Eye (tissue), 1 donor: Measurements from ENCODE around the gene STIM1.
A peak's percentile ranks its signal among the peaks of the same experiment; 100 is the strongest.
"Not testable (repeated sequence)": the region's sequence is repeated elsewhere in the genome, so short reads cannot be mapped to it uniquely, and the experiment has no call there.

ENCODE experiments used
- DNase-seq: peaks from one replicate; pipeline ENCODE4 v3.0.0-alpha.2; 2015

The STIM1 gene

DNA sequence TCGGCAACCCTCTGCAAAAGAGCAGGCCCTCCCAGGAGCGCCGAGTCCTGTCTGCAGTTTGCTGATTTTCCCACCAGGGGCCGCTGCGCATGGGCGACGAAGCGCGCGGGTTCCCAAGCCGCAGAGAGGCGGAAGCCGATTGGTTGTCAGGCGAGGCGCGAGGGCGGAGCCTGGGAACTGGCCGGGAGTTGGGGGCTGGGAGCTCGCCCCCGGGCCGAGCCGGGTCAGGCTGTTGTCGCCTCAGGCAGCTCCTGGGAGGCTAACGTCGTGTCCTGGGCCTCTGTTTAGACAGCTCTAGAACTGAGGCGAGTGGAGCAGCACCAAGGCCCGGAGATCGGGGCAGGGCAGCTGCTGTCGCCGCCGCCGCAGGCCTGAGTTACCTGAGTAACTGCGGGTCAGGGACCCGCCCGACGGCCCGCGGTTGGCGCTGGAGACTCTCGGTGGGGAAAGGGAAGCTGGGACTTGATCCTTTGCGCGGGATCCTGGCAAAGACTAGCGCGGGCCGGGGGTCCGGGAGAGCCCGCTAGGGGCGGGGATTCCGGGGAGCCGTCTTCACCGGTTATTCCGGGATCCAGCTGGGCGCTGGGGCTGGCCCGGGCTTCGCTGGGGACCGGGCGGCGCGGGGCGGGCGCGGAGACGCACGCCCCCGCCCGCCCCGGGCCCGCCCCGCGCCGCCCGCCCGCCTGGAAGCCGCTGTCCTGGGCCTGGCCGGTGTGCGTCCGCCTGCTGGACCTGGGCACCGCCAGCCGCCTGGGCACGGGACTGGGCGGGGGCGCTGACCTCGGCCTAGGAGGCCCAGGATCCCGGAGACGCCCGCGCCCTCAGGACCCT lies at the start of gene STIM1:
Gene STIM1, plus strand, starts transcription at position 688 of the 831 bp plus-strand sequence. CDS start 607 bp downstream, outside the sequence.
- peak; percentile 98 for DNase-seq

DNA sequence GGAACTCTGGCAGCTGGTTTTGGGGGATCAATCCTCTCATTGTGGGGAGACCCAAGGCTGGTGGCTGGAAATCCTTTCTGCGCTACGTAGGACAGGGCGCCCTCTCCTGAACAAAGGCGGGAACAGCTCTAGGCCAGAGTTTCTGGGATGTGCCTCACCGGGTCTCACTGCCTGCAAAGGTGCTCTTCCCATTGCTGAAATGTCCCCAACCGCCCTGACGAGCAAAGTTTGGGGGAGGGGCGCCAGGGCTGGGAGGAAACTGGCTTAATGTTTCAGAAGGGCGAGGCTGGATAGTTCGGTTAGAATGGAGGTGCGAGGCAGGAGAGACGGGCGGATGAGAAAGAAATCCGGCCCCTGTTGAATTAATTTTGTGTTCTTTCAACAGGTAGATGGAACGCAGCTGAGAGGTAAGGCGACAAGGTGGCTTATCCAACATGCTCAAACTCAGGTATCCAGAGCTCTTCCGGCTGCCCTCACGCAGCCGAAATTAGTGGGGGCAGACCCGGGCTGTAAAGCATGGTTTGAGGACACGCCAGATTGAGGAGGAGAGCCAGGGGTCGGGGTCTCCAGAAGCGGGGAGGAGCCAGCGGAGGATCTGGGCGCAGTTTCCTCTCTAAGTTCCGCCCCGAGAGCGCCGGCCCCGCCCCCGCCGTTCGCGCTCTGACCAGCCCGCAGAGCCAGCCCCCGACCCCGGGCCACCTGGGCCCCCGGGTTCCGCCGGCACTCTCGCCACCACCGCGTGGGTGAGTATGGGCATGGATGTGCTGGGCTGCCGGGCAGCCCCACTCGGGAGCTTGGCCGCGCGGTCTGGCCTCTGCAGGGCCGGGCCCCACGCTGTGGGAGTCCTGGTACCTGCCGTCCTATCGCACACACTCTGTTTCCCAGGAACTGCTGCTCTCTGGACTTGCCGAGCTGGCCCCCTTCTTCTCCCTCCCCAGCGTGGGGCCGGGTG lies 47.3 kb upstream of the STIM1 start, which contains the start of gene PGAP2:
Gene PGAP2, plus strand, starts transcription at position 652 of the 952 bp plus-strand sequence. CDS start 2,700 bp downstream, outside the sequence.
- peak; percentile 86 for DNase-seq

DNA sequence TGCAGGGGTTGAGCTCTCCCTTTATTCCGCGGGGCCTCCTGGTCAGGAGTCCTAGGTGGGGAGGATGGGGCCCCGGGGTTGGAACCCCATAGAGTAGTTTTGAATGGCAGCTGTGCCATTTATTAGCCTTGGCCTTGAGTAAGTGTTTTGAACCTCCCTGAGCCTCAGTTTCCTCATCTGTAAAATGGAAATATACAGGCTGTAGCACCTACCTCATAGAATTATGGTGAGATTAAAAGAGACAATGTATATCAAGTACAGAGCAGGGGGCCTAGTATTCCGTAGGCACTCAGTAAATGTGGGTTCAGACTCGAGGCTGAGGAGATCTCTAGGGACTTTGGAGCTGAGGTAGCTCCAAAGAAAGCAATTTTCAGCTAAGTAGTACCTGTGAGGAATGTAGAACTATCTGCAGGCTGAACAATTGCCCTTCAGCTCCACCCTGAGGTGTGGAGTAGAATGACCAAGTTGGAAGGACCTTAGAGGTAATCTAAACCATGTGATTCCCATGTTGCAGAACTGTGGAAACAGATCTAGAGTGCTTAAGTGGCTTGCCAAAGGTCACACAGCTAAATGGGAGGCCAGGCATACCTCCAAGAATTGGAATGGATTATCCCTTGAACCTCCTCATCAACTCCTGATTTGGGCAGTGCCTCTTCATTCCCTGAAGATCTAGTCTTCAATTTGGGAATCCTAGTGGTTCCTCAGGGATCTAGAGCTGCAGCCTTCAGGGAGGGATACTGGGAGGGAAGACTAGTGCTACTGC lies 46.4 kb upstream of the STIM1 start:
- peak; percentile 27 for DNase-seq

DNA sequence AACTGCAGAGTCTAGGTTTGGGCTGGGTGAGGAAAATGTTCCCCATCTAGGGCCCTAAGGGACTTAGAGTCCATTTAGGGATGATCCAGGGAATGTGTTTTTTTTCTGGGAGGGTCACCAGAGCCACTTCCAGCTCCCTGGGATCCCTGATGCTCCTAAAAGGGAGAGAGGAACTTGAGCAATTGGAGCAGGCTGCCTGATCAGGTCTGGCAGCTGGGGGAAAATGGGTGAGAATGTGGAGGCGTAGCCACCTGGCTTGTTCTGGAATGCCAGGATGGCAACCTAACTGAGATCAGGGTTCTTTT lies 45.9 kb upstream of the STIM1 start:
- DNase-seq: no peak

DNA sequence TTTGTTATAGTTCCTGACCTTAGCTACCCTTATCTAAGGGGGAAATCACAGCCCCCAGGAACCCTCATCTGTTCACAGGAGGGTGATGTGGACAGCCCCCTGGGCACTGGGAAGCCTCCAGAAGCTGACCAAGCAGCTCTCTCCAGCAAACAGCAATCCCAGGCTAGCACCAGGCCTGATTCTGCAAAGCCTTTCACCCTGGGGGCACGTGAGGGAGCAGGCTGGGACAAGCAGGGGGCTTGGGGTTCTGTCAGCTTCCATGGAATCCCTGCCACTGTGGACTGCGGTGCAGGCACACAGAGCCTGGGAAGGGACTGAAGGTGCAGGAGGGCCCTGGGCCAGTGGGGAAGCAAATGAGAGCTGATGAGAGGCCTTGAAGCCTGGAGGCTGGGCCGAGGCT lies 45.0 kb upstream of the STIM1 start:
- no peak for DNase-seq

DNA sequence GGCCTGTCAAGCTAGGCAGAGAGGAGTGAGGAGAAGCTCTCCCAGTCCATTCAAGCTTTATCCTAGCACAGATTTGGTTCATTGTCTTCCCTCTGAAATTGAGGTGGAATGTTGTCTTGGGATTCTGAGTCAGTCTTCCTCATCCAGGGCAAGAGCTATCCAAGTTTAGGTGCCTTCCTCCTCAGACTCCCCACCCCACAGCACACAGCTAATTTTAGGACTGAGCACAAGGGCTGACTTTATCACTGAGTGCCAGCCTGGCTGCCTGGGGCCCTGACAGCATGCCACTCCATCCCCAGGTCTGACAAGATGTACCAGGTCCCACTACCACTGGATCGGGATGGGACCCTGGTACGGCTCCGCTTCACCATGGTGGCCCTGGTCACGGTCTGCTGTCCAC lies 44.5 kb upstream of the STIM1 start:
- no peak for DNase-seq

DNA sequence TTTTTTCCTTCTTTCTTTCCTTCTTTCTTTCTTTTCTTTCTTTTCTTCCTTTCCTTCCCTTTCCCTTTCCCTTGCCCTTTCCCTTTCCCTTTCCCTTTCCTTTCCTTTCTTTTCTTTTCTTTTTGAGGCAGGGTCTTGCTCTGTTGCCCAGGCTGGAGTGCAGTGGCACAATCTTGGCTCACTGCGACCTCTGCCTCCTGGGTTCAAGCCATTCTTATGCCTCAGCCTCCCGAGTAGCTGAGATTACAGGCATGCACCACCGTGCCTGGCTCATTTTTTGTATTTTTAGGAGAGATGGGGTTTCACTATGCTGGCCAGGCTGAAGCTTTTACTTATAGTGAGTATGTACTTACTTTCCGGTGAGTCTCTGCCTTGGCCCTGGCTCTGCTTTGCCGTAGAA lies 40.6 kb upstream of the STIM1 start:
- DNase-seq: not testable (repeated sequence)

DNA sequence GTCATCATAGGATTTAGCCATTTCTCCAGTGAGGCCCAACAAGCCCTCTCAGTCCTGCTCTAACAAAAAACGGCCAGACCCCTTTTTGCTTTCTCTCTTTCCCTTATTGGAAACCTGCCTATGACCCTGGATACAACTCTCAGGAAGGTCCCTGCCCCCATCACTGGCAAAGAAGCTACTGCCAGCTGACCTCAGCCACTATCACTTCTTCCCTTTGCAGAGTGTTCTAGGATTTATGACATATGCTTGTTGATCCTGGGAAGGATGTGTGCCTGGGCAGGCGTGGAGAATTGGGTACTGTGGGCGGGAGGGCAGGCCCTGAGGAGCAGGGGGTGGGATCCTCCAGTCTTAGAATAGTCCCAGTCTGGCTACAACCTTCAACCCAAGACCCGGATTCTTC lies 39.6 kb upstream of the STIM1 start:
- DNase-seq: no peak

DNA sequence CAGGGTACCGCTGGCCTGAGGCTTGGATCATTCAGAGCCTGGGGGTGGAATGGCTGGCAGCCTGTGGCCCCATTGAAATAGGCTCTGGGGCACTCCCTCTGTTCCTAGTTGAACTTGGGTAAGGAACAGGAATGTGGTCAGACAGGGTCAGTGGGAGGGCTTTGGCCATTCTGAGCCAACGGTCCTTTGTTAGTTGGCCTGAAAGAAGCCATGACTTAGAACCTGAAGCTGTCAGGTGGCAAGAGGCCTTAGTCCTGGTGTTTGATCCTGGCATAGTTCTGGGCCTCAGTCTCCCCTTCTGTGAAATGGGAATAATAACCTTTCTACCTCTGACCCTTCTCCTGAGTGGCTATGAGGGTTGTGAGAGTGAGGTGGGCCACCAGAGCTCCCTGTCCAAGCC lies 38.8 kb upstream of the STIM1 start:
- DNase-seq: no peak

DNA sequence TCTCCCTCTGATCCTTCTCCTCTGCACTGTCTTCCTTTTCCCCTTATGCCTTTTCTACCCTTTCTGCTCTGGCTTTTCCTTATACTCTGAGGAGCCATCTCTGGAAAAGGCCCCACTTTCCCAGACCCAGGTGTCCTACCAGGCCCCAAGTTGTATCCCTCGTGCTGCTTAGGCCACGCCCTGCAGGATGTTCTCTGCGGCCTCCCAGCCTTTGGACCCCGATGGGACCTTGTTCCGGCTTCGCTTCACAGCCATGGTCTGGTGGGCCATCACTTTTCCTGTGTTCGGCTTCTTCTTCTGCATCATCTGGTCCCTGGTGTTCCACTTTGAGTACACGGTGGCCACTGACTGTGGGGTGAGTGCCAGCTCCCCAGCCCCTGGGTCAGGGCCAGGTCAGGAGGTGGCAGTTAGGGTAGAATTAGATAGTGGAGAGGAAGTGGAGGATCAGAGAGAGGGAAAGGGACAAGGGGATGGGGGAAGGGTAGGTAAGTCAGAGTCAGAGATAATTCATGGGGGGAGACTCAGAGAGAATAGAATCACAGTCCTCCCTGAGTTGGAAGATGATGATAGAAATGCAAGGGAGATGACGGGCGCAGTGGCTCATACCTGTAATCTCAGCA lies 38.2 kb upstream of the STIM1 start:
- no peak for DNase-seq

DNA sequence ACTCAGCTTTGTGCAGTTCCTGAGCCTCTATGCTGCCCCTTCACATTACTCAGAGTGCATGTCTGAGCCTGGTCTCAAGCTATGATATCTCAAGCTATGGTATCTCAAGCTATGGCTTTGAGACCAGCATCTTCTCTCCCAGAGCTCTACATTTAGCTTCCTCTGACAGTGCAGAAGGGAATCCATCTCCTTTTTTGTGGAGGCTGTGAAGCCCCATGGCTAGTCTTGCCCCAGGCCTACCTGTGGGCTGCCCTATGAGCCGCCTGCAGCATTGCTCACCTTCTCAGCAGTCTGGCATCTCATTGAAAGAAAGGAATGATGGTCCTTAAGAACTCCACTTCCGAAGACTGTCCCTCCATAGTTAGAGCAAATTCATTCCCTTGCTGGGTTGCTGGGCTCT lies 34.5 kb upstream of the STIM1 start:
- no peak for DNase-seq

DNA sequence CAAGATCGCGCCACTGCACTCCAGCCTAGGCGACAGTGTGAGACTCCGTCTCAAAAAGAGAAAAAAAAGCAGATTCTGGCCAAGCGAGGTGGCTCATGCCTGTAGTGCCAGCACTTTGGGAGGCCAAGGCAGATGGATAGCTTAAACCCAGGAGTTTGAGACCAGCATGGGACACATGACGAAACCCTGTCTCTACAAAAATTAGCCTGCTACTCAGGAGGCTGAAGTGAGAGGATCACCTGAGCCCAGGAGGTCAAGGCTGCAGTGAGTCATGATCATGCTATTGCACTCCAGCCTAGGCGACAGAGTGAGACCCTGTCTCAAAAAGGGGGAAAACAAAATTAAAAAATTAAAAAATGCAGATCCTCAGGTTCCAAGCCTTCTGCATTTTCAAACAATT lies 33.2 kb upstream of the STIM1 start:
- no peak for DNase-seq

DNA sequence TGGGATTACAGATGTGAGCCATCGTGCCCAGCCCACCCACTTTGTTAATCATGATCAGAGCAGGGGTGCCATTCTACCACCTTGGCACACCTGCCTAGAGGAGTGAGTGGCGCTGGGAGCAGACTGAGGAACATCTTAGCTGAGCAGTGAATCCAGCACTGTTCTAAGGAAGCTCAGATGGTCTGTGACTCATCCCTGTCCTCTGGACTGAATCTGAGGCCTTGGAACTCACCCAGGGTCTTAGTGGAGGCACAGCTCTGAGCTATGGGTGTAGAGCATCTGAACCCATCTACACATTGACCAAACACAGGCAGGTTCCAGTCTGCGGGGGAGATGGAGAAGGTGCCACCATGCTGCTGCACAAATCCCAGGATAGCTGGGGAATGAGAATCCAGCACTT lies 32.2 kb upstream of the STIM1 start:
- no peak for DNase-seq

DNA sequence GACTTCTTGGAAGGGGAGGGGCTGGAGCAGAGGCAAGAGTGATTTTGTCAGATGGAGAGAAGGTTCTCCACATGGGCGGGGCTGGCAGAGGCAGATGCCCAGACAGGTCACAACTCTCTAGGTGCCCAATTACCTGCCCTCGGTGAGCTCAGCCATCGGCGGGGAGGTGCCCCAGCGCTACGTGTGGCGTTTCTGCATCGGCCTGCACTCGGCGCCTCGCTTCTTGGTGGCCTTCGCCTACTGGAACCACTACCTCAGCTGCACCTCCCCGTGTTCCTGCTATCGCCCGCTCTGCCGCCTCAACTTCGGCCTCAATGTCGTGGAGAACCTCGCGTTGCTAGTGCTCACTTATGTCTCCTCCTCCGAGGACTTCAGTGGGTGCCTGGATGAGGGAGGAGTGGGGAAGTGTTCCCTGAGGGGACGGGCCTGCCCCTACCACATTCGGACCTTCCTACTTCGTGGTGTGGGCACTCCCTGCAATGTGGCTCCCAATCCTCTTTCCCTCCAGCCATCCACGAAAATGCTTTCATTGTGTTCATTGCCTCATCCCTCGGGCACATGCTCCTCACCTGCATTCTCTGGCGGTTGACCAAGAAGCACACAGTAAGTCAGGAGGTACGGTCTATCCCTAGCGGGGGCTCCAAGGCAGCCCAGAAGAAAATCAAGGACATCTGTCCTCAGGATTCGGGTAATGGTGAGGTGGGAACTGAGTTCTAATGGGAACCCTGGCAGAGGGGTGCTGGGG lies 31.5 kb upstream of the STIM1 start:
- DNase-seq: no peak

DNA sequence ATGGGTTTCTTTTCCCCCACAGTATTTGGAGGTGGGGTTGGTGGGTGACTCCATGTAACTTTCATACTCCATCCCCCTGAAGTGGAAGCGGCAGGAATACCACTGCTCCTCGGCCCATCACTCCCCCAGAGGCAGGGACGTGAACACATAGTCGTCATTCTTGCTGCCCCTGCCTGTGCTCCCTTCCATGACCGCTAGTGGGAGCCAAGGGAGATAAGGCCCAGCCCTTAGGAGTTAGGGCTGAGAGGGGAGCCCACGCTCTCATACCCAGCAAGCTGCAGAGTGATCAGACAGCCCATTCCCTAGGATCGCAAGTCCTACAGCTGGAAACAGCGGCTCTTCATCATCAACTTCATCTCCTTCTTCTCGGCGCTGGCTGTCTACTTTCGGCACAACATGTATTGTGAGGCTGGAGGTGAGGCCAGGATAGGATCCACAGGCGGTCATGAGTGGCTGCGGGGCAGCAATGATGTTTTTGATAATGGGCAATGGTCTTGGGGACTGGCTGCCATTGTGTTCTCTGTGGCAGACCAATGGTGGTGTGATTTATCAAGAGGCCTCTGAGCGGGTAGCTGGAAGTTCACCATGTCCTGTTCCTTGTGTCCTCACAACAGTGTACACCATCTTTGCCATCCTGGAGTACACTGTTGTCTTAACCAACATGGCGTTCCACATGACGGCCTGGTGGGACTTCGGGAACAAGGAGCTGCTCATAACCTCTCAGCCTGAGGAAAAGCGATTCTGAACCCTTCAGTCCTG lies 30.6 kb upstream of the STIM1 start:
- DNase-seq: peak; percentile 62

DNA sequence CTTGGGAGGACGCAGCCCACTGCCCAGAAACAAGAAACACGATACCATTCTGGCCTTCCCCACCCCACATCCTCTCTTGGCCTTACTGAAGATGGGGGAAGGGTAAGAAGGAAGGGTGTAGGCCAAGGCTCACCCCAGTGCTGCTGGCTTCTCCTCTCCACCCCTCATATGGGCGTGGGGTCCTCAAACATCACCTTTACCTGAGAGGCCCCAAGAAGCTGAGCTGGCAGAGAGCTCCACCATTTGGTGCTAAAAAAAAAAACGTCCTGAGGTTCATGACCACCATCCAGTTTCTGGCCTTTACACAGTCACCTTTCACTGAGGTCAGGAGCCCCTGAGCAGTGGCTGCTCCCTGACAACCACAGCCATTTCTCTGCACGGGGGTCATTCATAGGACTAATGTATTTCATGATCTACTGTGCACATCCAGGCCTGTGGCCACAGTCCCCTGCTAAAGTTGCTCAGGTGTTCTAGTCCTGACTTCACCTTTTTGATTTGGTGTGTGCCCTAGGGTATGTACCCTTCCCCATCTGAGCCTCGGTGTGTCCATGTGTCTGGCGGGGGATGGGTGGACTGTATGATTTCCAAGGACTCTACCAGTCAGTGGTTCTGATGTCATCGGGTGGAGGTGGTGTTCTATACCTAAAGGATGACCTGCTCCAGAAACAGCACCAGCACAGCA lies 29.9 kb upstream of the STIM1 start:
- DNase-seq: no peak

DNA sequence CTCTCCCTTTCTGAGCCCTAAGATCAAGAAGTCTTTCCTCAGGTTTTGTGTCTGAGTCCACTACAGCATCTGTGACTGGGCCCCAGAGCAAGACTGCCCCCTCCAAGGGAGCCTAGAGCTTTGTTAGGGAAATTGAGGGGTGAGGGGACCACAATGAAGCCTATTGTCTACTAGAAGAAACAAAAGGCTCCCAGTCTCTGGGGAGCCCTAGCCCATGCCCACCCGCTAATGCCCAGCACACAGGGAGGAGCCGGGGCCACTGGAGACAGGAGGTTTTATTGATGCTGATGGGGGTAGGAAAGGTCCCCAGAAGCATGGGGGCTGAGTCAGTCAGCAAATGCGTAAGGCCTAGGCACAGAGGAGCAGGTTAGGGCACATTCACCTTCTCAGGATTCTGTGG lies 28.7 kb upstream of the STIM1 start:
- no peak for DNase-seq

DNA sequence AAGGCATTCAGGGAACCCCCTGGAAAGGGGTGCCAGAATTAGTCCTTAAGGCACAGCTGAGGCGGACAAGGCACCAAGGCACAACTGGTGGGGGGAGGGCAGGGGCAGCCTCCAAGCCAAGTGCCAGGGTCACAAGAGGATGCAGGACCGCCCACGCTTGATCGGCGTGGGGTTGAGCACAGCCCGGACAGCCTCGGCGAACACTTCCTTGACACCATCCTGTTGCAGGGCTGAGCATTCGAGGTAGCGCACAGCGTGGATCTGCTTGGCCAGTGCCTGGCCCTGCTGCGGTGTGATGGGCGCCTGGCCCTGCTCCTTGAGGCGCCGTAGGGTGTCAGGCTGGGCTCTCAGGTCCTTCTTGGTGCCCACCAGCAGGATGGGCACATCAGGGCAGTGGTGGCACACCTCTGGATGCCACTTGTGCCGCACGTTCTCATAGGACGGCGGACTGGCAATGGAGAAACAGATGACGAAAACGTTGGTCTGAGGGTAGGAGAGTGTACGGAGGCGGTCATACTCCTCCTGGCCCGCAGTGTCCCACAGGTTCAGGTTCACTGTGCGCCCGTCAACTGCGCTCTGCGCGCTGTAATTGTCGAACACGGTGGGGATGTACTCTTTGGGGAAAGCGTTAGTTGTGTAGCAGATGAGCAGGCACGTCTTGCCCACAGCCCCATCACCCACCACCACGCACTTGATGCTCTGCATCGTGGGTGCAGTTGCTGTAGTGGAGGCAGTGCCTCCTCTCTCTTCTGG lies 27.9 kb upstream of the STIM1 start:
- DNase-seq: no peak

DNA sequence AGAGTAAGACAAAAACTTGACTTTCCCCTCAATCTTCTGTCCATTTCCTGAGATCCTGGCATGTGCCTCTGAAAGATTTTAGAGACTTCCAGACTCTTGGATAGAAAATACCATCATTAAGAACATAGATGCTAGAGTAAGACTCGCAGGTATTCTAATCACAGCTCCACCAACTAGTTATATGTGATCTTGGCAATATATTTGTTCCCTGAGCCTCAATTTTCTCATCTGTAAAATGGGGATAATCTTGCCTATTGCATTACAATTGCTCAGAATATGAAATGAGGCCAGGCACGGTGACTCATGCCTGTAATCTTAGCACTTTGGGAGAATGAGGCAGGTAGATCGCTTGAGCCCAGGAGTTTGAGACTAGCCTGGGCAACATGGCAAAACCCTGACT lies 25.4 kb upstream of the STIM1 start:
- no peak for DNase-seq

DNA sequence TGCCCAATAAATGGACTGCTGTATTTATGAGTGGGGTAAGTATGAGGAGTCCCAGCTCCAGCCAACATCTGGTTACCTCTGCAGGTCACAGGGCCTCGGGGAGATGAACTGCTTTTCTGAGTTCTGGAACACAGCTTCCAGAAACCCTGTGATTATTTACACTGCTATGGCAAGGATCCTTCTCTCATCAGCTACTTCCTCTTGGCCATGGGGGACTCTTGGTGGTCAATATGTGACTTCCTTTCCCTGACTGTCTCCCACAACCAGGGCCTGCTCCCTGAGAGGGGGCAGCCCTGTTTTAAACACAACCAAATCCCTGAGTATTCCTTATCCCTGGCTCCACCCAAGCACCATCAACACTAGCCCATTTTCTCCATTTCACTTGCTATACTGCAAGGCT lies 24.7 kb upstream of the STIM1 start:
- DNase-seq: no peak
